ENCODE measurements around the gene GNAL. TPM values are rescaled to one million over a fixed set of nuclear protein-coding genes. Genes with fewer than 3 reads are reported as not detected.

Gene GNAL
- total RNA-seq, 4 donors from 2014 or later = 1.9 to 12.8 (median 7.0) TPM

- no peak for ATAC-seq (ENCODE audit: low FRiP score)
- TF ChIP-seq, protein P1, sequence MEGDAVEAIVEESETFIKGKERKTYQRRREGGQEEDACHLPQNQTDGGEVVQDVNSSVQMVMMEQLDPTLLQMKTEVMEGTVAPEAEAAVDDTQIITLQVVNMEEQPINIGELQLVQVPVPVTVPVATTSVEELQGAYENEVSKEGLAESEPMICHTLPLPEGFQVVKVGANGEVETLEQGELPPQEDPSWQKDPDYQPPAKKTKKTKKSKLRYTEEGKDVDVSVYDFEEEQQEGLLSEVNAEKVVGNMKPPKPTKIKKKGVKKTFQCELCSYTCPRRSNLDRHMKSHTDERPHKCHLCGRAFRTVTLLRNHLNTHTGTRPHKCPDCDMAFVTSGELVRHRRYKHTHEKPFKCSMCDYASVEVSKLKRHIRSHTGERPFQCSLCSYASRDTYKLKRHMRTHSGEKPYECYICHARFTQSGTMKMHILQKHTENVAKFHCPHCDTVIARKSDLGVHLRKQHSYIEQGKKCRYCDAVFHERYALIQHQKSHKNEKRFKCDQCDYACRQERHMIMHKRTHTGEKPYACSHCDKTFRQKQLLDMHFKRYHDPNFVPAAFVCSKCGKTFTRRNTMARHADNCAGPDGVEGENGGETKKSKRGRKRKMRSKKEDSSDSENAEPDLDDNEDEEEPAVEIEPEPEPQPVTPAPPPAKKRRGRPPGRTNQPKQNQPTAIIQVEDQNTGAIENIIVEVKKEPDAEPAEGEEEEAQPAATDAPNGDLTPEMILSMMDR (IDR thresholded peaks at IDR 0.05) = no peak
- no peak for DNase-seq (ENCODE audit: low spot score)
These were observed 153.5 kb downstream of the GNAL start for GRCh38 chr18:11842562-11842961.

DNA sequence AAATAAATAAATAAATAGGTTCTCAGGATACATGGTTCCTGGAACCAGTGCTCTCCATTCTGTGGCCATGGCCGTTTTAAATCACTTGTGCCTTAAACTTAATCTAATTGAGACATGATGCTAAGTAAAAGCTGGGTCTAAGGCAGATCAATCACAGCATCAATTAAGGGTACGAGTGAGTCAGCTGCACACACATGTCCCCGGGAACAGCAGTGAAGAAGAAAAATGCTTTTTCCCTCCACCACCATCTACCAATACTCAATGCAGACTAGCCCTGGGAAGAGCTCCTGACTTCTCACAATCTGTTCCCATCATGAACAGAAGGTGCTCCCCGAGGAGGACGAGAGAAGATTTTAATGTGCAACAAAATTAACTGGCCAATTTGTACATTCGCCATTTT lies 155.4 kb downstream of the GNAL start:
- TF ChIP-seq, protein P1 (IDR thresholded peaks at IDR 0.05) = no peak
- ATAC-seq (ENCODE audit: low FRiP score) (no peak), DNase-seq (ENCODE audit: low spot score) (no peak)

- TF ChIP-seq, protein P1 (IDR thresholded peaks at IDR 0.05) = no peak
- DNase-seq (ENCODE audit: low spot score) (no peak), ATAC-seq (ENCODE audit: low FRiP score) (no peak)
These were observed 156.6 kb downstream of the GNAL start for GRCh38 chr18:11845654-11846053.

DNA sequence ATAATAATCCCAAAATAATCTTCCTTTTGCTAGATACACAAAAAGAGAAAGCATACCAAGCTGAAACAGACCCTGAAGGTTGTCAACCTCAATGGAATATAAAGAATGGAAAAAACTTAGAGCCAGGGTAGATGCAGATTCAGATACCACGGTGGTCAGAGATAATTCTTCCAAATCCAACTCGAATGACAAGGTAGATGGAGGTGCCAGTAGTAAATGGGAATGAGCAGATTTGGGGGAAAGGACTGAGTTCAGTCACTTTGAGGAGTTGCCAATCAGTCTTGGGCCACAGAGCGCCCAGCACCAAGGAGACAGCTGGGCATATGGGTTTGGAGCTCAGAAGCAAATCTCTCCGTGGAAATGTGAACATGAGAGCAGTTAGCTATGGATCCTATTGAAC lies 158.7 kb downstream of the GNAL start:
- ATAC-seq (ENCODE audit: low FRiP score) (no peak), DNase-seq (ENCODE audit: low spot score) (no peak)
- TF ChIP-seq, protein P1 (IDR thresholded peaks at IDR 0.05) = no peak

DNA sequence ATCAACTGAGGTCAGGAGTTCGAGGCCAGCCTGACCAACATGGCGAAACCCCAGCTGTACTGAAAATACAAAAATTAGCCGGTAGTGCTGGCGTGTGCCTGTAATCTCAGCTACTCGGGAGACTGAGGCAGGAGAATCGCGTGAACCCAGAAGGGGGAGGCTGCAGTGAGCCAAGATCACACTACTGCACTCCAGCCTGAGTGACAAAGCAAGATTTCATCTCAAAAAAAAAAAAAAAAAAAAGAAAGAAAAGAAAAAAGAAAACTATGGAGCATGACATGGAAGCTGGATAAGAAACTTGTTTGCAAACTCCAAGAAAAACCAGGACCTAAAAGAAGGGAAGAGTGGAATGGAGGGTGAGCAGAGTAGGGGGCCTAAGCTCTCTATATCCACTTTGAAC lies 160.2 kb downstream of the GNAL start:
- no peak for ATAC-seq (ENCODE audit: low FRiP score)
- TF ChIP-seq, protein P1 (IDR thresholded peaks at IDR 0.05) = no peak
- DNase-seq (ENCODE audit: low spot score) = no peak

DNA sequence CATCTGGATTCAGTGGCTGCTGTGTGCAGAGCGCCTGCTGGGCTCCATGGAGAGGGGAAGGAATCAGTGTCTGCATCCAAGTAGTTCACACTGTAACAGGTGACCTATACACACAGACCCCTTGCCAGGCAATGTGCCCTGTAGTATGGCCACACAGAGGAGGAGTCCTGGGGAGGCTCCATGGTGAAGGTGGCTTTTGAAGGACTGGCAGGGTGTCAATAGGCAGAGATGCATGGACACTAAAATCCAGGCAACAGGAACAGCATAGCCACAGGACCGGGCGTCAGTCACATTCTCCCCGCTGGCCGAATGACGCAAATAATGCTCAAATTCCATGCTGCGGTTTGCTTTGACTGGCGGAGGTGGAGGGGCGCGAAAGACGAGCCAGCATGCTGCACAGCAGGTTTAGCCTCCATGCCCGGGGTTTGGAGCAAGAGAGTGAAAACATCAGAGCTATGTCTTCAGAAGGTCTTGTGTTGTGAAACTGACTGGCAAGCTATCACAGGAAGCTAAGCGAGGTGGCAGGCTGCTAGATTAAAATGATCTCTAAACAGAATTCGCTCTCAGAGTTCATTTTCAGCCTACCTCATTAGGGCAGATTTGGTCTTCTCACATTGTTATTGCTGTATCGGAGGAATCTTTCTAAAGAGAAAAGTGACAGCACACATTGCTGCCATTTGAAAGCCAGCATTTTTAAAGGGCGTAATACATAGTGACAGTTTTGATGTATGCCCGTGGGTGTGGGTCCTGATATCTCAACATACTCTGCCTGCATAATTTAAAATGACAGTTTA lies 161.0 kb downstream of the GNAL start:
- ATAC-seq (ENCODE audit: low FRiP score) = peak; percentile 49
- TF ChIP-seq, protein P1 (IDR thresholded peaks at IDR 0.05) = no peak
- DNase-seq (ENCODE audit: low spot score) = no peak

GRCh38 chr18:11850821-11851145 lies 161.7 kb downstream of the GNAL start:
- TF ChIP-seq, protein P1 (IDR thresholded peaks at IDR 0.05) = no peak
- ATAC-seq (ENCODE audit: low FRiP score) (peak; percentile 80), DNase-seq (ENCODE audit: low spot score) (no peak)

All from omental fat pad (tissue), 4 donors.